ENCODE data around the gene VCX. TPM values are rescaled to one million over a fixed set of nuclear protein-coding genes. Genes with fewer than 3 reads are reported as not detected.

Gene VCX
- total RNA-seq, 4 donors from 2014 or later = not detected

- no peak for TF ChIP-seq CTCF (IDR thresholded peaks at IDR 0.05; ENCODE audit: low read depth)
Measured at GRCh38 chrX:7872042-7872441, 29.1 kb downstream of the VCX start.

- no peak for TF ChIP-seq CTCF (IDR thresholded peaks at IDR 0.05; ENCODE audit: low read depth)
Measured at GRCh38 chrX:7876957-7877356, 34.0 kb downstream of the VCX start.

GRCh38 chrX:7889135-7889534 lies 46.2 kb downstream of the VCX start:
- TF ChIP-seq CTCF (IDR thresholded peaks at IDR 0.05; ENCODE audit: low read depth) = no peak

GRCh38 chrX:7889680-7890079 lies 46.7 kb downstream of the VCX start:
- no peak for TF ChIP-seq CTCF (IDR thresholded peaks at IDR 0.05; ENCODE audit: low read depth)

GRCh38 chrX:7891928-7892327 lies 49.0 kb downstream of the VCX start:
- no peak for TF ChIP-seq CTCF (IDR thresholded peaks at IDR 0.05; ENCODE audit: low read depth)

Other genes with a start within 250 kb of the VCX start
- 10 to 100 TPM in 3 of 4 donors, 1 to 10 TPM in 1; 9.8 to 41.9 (median 16.5) TPM for gene PNPLA4, start 84.2 kb downstream of the VCX start, total RNA-seq